HG02588 (cell line): ENCODE measurements around the gene RNF32.
"Not testable (repeated sequence)": the region's sequence is repeated elsewhere in the genome, so short reads cannot be mapped to it uniquely, and the experiment has no call there.

Experiments used
- ATAC-seq: cut with Tn5 transposase; IDR thresholded peaks from one replicate; pipeline ENCODE4 v1.9.1; 2021; ENCODE audit warnings: mild to moderate bottlenecking, moderate library complexity; ENCODE audit not compliant: unreplicated experiment

RNF32 gene

GRCh38 chr7:156612930-156613329 lies 27.6 kb upstream of the RNF32 start:
- no peak for ATAC-seq

- ATAC-seq, result no peak
Observed at GRCh38 chr7:156614434-156615264, 25.9 kb upstream of the RNF32 start.

- no peak for ATAC-seq
Observed at GRCh38 chr7:156616269-156617202, 24.0 kb upstream of the RNF32 start.

DNA sequence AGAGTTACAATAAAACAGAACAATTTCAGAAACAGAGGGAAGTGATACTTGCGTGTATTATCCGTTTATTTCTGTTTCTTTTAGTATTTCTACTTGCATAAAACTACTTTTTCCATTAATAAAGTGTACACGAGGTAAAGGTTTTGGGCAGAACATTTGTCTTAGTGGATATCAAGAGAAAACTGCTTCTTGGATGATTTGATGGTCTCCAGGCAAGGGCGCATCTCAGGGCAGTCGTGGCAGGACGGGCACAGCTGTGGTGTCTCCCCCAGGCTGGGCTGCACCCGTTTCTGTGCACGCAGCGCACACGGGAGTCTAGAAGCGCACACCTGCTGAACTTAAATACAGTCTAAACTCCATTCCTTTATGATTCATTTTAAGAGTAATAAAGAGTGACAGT lies 23.4 kb upstream of the RNF32 start:
- no peak for ATAC-seq

GRCh38 chr7:156618078-156618779 lies 22.3 kb upstream of the RNF32 start:
- no peak for ATAC-seq

DNA sequence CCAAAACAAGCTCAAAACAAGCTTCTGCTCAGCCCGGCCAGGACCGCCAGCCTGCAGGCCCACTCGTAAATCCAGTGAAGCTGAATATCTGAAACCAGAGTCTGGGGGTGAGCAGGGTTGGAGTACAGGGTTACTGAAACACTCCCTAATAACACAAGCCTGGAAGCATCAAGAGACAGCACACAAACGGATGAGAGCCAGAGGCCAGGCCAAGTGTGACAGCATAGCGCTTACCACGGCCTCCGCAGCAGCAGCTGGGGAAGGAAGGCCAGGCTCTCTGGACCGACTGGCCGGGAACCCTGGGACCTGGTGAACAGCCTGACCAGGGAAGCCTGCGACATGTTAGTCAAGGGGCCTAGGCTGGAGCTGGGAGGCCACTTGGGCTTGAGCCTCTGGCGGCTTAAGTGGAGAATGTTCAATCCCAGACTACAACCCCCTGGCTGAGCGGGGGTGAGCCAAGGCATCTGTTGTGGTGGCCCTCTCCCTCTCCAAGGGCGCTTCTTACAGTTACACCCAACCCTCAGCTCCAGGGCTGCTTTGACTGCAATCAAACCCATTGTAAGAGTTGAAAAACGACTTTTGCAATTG lies 21.7 kb upstream of the RNF32 start:
- no peak for ATAC-seq

- not testable (repeated sequence) for ATAC-seq
Observed at GRCh38 chr7:156619488-156620290, 20.9 kb upstream of the RNF32 start.

- no peak for ATAC-seq
Observed at GRCh38 chr7:156620291-156620675, 20.3 kb upstream of the RNF32 start.

DNA sequence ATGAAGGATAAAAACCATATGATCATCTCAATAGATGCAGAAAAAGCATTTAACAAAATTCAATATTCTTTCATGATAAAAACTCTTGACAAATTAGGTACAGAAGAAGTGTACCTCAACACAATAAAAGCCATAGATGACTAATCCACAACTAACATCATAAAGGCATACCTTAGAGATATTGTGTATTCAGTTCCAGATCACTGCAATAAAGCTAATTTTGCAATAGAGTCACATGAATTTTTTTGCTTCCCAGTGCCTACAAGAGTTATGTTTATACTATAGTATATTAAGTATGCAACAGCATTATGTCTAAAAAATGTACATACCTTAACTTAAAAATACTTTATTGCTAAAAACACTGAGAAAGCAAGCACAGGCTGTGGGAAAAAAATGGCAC lies 18.9 kb upstream of the RNF32 start:
- ATAC-seq, result no peak

GRCh38 chr7:156625580-156625979 lies 15.0 kb upstream of the RNF32 start:
- ATAC-seq, result no peak

GRCh38 chr7:156626220-156626895 lies 14.2 kb upstream of the RNF32 start:
- no peak for ATAC-seq

DNA sequence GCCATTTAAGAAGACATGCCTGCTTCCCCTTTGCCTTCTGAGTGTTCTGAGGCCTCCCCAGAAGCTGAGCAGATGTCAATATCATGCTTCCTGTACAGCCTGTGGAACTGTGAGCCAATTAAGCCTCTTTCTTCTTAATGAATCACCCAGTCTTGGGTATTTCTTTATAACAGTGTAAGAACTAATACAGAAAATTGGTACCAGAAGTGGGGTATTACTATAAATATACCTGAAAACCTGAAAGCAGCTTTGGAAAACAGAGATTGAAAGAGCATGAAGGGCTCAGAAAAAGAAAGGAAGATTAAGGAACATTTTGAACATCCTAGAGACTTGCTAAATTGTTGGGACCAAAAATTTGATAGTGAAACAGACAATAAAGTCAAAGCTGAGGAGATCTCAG lies 12.0 kb upstream of the RNF32 start:
- ATAC-seq, result no peak

- ATAC-seq, result no peak
Observed at GRCh38 chr7:156629873-156630272, 10.7 kb upstream of the RNF32 start.

DNA sequence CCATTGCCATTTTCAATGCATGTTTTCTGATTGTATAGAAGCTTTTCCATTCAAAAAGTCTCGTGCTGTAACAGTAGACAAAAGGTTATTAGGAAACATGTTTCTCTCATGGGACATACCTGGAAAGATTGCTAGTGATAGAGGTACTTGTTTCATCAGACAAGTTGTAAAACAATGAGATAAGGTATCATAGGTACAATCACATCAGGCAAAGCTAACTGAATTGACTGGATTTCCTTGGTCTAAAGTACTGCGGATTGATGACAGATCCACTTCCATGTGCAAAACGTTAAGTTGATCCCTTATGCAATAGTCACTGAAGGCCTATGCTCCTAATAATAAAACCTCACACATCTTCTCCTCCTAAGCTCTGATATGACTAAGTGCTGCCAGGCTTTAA lies 6.5 kb upstream of the RNF32 start:
- no peak for ATAC-seq

DNA sequence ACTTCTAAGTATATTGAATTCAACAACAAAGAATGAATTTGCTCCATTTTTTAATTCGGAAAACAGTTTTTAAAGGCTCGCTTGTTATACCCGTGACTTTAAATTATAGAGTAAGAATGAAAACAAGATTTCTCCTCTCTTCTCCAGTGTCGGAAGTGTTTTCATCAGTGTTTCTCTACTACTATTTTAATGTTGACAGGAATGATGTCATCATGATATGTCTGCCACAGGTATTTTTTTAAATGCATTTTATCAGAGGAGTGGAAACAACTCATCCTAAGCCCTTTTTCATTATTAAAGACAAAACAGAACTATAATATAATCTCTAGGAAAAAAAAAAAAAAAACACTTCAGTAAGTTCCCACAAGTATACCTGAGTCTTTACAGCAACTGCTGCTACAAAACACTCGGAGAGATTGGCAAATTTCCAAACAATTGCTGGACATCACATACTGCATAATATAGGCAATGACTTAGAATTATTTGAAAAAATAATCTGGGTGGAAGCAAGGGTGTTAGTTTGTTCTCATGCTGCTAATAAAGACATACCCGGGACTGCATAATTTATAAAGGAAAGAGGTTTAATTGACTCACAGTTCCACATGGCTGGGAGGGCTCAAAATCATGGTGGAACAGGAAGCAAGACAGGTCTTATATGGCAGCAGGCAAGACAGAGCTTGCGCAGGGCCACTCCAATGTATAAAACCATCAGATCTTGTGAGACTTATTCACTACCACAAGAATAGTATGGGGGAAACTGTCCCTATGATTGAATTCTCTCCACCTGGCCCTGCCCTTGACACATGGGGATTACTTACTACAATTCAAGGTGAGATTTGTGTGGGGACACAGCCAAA lies 4.8 kb upstream of the RNF32 start:
- no peak for ATAC-seq

GRCh38 chr7:156637093-156637492 lies 3.5 kb upstream of the RNF32 start:
- not testable (repeated sequence) for ATAC-seq

DNA sequence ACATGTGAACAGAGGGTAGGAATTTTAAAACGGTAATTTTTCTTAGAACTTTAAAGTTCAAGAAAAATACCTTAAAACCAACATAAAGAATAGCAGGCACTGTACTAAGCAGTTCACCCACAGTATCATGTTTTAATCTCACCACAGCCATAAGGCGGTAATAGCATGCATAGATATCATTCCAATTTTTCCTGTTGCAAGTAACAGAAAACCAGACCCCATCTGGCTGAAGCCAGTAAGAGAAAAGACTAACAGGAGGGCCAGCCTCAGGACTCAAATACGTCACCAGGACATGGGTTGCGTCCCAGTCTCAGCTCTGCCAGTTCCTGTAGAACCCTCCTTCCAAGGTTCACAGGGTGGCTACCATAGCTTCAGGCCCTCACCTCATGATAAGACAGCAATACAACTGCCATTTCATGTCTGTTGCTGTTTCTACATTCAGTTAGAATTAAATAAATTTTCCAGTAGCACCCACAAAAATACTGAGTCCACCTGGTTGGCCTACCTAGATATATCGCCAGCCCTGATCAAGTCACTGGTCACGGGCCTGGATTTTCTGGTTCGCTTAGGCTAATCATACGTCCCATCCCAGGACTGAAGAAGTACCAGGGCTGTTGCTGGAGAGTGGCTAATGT lies 2.0 kb upstream of the RNF32 start:
- ATAC-seq, result no peak
